Hepatocyte (in vitro differentiated cells): Measurements from ENCODE around the gene POU5F1. TPM values are rescaled to one million over a fixed set of nuclear protein-coding genes. Genes with fewer than 3 reads are reported as not detected.

Experiments
- DNase-seq: peaks from one replicate; pipeline ENCODE4 v3.0.0-alpha.2; 2016; ENCODE audit warnings: low spot score
- H2AFZ ChIP-seq: fragments of 200-600 bp; sonication (generic); 2 replicates; pipeline ENCODE4 v1.6.0; 2016; ENCODE audit warnings: antibody characterized with exemption, mild to moderate bottlenecking
- H3K27ac ChIP-seq: fragments of 200-600 bp; sonication (generic); 2 replicates; pipeline ENCODE4 v1.5.1; 2016; ENCODE audit warnings: mild to moderate bottlenecking
- H3K27me3 ChIP-seq: fragments of 200-600 bp; sonication (generic); 2 replicates; pipeline ENCODE4 v1.6.1; 2016
- H3K36me3 ChIP-seq: fragments of 200-600 bp; sonication (generic); replicated peaks from 2 replicates; pipeline ENCODE4 v1.5.1; 2016; ENCODE audit warnings: low read depth; ENCODE audit not compliant: insufficient read depth
- H3K4me1 ChIP-seq: fragments of 200-600 bp; sonication (generic); 2 replicates; pipeline ENCODE4 v1.5.1; 2016; ENCODE audit warnings: mild to moderate bottlenecking, moderate library complexity; ENCODE audit not compliant: insufficient read depth
- H3K4me2 ChIP-seq: fragments of 200-600 bp; sonication (generic); 2 replicates; pipeline ENCODE4 v1.6.0; 2016
- H3K4me3 ChIP-seq: fragments of 200-600 bp; sonication (generic); 2 replicates; pipeline ENCODE4 v1.5.1; 2016; ENCODE audit warnings: mild to moderate bottlenecking
- H3K79me2 ChIP-seq: fragments of 200-600 bp; sonication (generic); 2 replicates; pipeline ENCODE4 v1.6.0; 2017; ENCODE audit warnings: mild to moderate bottlenecking
- H3K9me2 ChIP-seq: fragments of 200-600 bp; sonication (generic); replicated peaks from 2 replicates; pipeline ENCODE4 v1.6.0; 2017; ENCODE audit warnings: mild to moderate bottlenecking; ENCODE audit not compliant: insufficient read depth
- H3K9me3 ChIP-seq: fragments of 200-600 bp; sonication (generic); 2 replicates; pipeline ENCODE4 v1.5.1; 2016; ENCODE audit warnings: low read depth, mild to moderate bottlenecking
- H4K20me1 ChIP-seq: fragments of 200-600 bp; sonication (generic); 2 replicates; pipeline ENCODE4 v1.6.0; 2016; ENCODE audit warnings: mild to moderate bottlenecking; ENCODE audit not compliant: insufficient read depth, poor library complexity, severe bottlenecking
- EZH2 ChIP-seq: fragments of 200-600 bp; sonication (generic); IDR thresholded peaks from 2 replicates; pipeline ENCODE4 v1.6.1; 2016; ENCODE audit warnings: antibody characterized with exemption, mild to moderate bottlenecking, borderline replicate concordance
- EZH2phosphoT487 ChIP-seq: fragments of 200-600 bp; sonication (generic); IDR thresholded peaks from one replicate; pipeline ENCODE4 v1.6.1; 2018; ENCODE audit warnings: antibody characterized with exemption, mild to moderate bottlenecking, low read depth, moderate library complexity; ENCODE audit not compliant: unreplicated experiment, severe bottlenecking
- WGBS: methylation state at CpG from one replicate; pipeline ENCODE4 v1.1.6; 2016; ENCODE audit warnings: low lambda C conversion rate; ENCODE audit errors: missing lambda C conversion rate; 5-methylcytosine and 5-hydroxymethylcytosine counted together
- polyA plus RNA-seq: library from polyadenylated mRNA; unstranded; fragments of >200 nt; fragmentation: Nextera tagmentation; extraction: Ambion mirVana; gene quantifications from 2 replicates; pipeline ENCODE4 v1.2.1, GENCODE V29; 2016
- total RNA-seq: library from RNA; depleted of rRNA; stranded (reverse); fragments of >200 nt; gene quantifications from 2 replicates; pipeline ENCODE4 v1.2.3, GENCODE V29; 2014
- TF ChIP-seq, protein P1 (sequence below): fragments of 200-600 bp; sonication (generic); IDR thresholded peaks from 2 replicates; pipeline ENCODE4 v1.5.1; 2016; ENCODE audit warnings: antibody characterized with exemption, mild to moderate bottlenecking; ENCODE audit not compliant: poor library complexity

POU5F1 gene
- total and polyA plus RNA-seq, 2 experiments from 2014 or later: 1.1 to 1.8 TPM

DNA sequence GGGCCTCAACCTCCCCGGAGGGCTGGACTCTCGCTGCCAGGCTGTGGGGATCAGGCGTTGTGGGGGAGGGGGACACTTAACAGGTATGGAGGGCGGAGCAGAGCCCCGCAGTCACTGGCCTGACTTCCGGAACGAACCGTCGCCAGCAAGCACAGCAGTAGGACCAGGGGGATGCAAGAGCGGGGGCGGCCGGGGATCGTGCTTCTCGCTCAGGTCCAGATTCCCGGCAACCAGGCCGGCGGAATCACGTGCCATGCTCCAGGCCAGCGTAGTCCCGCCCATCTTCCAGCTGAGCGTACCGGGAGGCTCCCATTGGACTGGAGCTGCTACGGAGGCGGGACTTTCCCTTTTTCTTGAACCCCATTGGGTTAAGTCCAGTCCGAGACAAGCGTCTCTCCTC lies 10.0 kb upstream of the POU5F1 start:
- no peaks in the 10 kb centered on the region for H3K9me2 ChIP-seq
- H3K4me2 ChIP-seq: no peak overlapping the region
- no peaks in the 10 kb centered on the region for H3K79me2 ChIP-seq
- no peaks in the 10 kb centered on the region for H3K27me3 ChIP-seq
- no peaks in the 10 kb centered on the region for H4K20me1 ChIP-seq
- TF ChIP-seq, protein P1, sequence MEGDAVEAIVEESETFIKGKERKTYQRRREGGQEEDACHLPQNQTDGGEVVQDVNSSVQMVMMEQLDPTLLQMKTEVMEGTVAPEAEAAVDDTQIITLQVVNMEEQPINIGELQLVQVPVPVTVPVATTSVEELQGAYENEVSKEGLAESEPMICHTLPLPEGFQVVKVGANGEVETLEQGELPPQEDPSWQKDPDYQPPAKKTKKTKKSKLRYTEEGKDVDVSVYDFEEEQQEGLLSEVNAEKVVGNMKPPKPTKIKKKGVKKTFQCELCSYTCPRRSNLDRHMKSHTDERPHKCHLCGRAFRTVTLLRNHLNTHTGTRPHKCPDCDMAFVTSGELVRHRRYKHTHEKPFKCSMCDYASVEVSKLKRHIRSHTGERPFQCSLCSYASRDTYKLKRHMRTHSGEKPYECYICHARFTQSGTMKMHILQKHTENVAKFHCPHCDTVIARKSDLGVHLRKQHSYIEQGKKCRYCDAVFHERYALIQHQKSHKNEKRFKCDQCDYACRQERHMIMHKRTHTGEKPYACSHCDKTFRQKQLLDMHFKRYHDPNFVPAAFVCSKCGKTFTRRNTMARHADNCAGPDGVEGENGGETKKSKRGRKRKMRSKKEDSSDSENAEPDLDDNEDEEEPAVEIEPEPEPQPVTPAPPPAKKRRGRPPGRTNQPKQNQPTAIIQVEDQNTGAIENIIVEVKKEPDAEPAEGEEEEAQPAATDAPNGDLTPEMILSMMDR: no peak
- TF ChIP-seq EZH2 (no peak), EZH2phosphoT487 (no peak)
- WGBS: 93% methylated on average over 26 of the region's 26 CpGs
- no peaks in the 10 kb centered on the region for H3K4me1 ChIP-seq
- H3K36me3 ChIP-seq: no peaks in the 10 kb centered on the region
- no peaks in the 10 kb centered on the region for H3K9me3 ChIP-seq
- H2AFZ ChIP-seq: no peak overlapping the region
- DNase-seq: no peak
- no peak overlapping the region for H3K27ac ChIP-seq
- no peak overlapping the region for H3K4me3 ChIP-seq

DNA sequence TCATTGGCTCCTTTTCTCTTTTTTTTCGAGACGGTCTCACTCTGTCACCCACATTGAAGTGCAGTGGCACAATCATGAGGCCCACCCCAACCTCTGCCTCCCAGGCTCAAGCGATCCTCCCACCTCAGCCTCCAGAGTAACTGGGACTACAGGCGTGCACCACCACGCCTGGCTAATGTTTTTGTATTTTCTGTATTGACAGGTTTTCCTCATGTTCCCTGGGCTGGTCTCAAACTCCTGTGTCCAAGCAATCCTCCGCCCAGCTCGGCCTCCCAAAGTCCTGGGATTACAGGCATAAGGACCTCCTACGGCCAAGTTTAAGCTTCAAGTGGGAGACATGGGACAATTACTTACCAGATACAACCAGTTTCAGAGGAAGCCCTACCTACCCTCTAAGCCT lies 9.4 kb upstream of the POU5F1 start:
- Histone ChIP-seq H3K27me3 (no peaks in the 10 kb centered on the region), H3K4me3 (no peak overlapping the region), H3K9me2 (no peaks in the 10 kb centered on the region), H4K20me1 (no peaks in the 10 kb centered on the region), H3K27ac (no peak overlapping the region), H3K4me1 (no peaks in the 10 kb centered on the region), H3K4me2 (no peak overlapping the region), H3K36me3 (no peaks in the 10 kb centered on the region), H2AFZ (no peak overlapping the region), H3K9me3 (no peaks in the 10 kb centered on the region), H3K79me2 (no peaks in the 10 kb centered on the region)
- TF ChIP-seq EZH2 (no peak), EZH2phosphoT487 (no peak)
- TF ChIP-seq, protein P1: no peak
- DNase-seq: no peak
- WGBS: 98% methylated on average over 8 of the region's 8 CpGs

DNA sequence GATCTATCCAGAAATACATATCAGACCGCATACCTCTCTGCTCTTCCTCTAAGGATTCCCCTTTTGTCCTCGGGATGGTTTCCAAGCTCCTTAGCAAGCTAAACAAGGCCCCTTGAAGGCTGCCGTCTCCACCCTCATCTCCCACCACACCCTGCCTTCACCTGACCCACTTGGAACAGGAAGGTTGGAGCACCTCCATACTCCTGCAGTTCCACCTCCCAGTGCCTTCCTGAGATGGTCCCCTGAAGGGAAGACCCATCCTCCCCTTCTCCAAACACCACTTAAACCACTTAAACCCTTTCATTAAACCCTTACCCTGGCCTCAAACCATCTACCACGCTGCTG lies 8.5 kb upstream of the POU5F1 start:
- DNase-seq: no peak
- H3K79me2 ChIP-seq: no peaks in the 10 kb centered on the region
- H3K4me3 ChIP-seq: no peak overlapping the region
- no peak overlapping the region for H2AFZ ChIP-seq
- H3K9me3 ChIP-seq: no peaks in the 10 kb centered on the region
- WGBS: 86% methylated on average over 4 of the region's 4 CpGs
- H3K27ac ChIP-seq: no peak overlapping the region
- no peaks in the 10 kb centered on the region for H3K27me3 ChIP-seq
- no peak overlapping the region for H3K4me2 ChIP-seq
- H3K4me1 ChIP-seq: no peaks in the 10 kb centered on the region
- no peaks in the 10 kb centered on the region for H3K9me2 ChIP-seq
- H3K36me3 ChIP-seq: no peaks in the 10 kb centered on the region
- H4K20me1 ChIP-seq: no peaks in the 10 kb centered on the region
- TF ChIP-seq, protein P1: no peak
- TF ChIP-seq EZH2: no peak
- no peak for TF ChIP-seq EZH2phosphoT487
